Thoracic aorta (tissue), 2 donors: Measurements from ENCODE around the gene GABRA4. TPM values are rescaled to one million over a fixed set of nuclear protein-coding genes. Genes with fewer than 3 reads are reported as not detected.

Experiments
- ATAC-seq: fragments of 150-250 bp; one replicate; pipeline ENCODE4 v1.8.0; 2017; ENCODE audit warnings: low read depth; ENCODE audit not compliant: insufficient number of reproducible peaks, low FRiP score
- DNase-seq: peaks from one replicate; pipeline ENCODE4 v3.0.0-alpha.2; 2020; ENCODE audit warnings: low spot score
- H3K27ac ChIP-seq, 2 donors: fragments of 200-600 bp; sonication (generic); 1 replicate in 1 of 2; 2 replicates in 1 of 2; pipeline ENCODE4 v1.5.1; 2016; ENCODE audit warnings: mild to moderate bottlenecking in 2 of 2, moderate library complexity in 2 of 2
- H3K27me3 ChIP-seq: fragments of 200-600 bp; sonication (generic); replicated peaks from 2 replicates; pipeline ENCODE4 v1.6.0; 2016; ENCODE audit warnings: mild to moderate bottlenecking; ENCODE audit not compliant: insufficient read depth
- H3K36me3 ChIP-seq: fragments of 200-600 bp; sonication (generic); one replicate; pipeline ENCODE4 v1.5.1; 2016
- H3K4me1 ChIP-seq, 2 donors: fragments of 200-600 bp; sonication (generic); 1 replicate in 1 of 2; 2 replicates in 1 of 2; pipeline versions ENCODE4 v1.5.1 to v1.6.0; 2016; ENCODE audit warnings: low read depth in 2 of 2, mild to moderate bottlenecking in 1 of 2; ENCODE audit not compliant: control insufficient read depth in 1 of 2
- H3K4me3 ChIP-seq: fragments of 200-600 bp; sonication (generic); 2 replicates; pipeline ENCODE4 v1.5.1; 2016; ENCODE audit warnings: mild to moderate bottlenecking
- H3K9me3 ChIP-seq: fragments of 200-600 bp; sonication (generic); 2 replicates; pipeline ENCODE4 v1.5.1; 2016
- total RNA-seq, 2 donors: library from RNA; depleted of rRNA; stranded (reverse); fragments of >200 nt; gene quantifications; one replicate each; pipeline versions ENCODE4 v1.1.0 to v1.2.3, GENCODE V29; 2016
- TF ChIP-seq, protein P1 (sequence below): fragments of 200-600 bp; sonication (generic); IDR thresholded peaks from one replicate; pipeline ENCODE4 v1.5.1; 2019; ENCODE audit warnings: antibody characterized with exemption

The GABRA4 gene
- total RNA-seq, 2 donors from 2014 or later: 0.14 TPM; not detected in 1

GRCh38 chr4:47010912-47011446, 17.6 kb upstream of the GABRA4 start:
- DNase-seq (no peak), ATAC-seq (no peak)
- no peaks in the 10 kb centered on the region for H3K9me3 ChIP-seq
- TF ChIP-seq, protein P1, sequence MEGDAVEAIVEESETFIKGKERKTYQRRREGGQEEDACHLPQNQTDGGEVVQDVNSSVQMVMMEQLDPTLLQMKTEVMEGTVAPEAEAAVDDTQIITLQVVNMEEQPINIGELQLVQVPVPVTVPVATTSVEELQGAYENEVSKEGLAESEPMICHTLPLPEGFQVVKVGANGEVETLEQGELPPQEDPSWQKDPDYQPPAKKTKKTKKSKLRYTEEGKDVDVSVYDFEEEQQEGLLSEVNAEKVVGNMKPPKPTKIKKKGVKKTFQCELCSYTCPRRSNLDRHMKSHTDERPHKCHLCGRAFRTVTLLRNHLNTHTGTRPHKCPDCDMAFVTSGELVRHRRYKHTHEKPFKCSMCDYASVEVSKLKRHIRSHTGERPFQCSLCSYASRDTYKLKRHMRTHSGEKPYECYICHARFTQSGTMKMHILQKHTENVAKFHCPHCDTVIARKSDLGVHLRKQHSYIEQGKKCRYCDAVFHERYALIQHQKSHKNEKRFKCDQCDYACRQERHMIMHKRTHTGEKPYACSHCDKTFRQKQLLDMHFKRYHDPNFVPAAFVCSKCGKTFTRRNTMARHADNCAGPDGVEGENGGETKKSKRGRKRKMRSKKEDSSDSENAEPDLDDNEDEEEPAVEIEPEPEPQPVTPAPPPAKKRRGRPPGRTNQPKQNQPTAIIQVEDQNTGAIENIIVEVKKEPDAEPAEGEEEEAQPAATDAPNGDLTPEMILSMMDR: no peak
- H3K4me3 ChIP-seq: no peak overlapping the region
- no peaks in the 10 kb centered on the region for H3K36me3 ChIP-seq
- no peak overlapping the region for H3K27ac ChIP-seq
- no peaks in the 10 kb centered on the region for H3K4me1 ChIP-seq
- no peaks in the 10 kb centered on the region for H3K27me3 ChIP-seq

- no peaks in the 10 kb centered on the region for H3K36me3 ChIP-seq
- no peaks in the 10 kb centered on the region for H3K27me3 ChIP-seq
- TF ChIP-seq, protein P1: no peak
- no peak overlapping the region for H3K27ac ChIP-seq
- DNase-seq (no peak), ATAC-seq (no peak)
- no peak overlapping the region for H3K4me3 ChIP-seq
- H3K9me3 ChIP-seq: no peaks in the 10 kb centered on the region
- no peaks in the 10 kb centered on the region for H3K4me1 ChIP-seq
Measured at GRCh38 chr4:47010347-47010911, 17.0 kb upstream of the GABRA4 start.

- Histone ChIP-seq H3K36me3 (no peaks in the 10 kb centered on the region), H3K9me3 (no peaks in the 10 kb centered on the region), H3K27me3 (no peaks in the 10 kb centered on the region), H3K27ac (no peak overlapping the region), H3K4me1 (no peaks in the 10 kb centered on the region), H3K4me3 (no peak overlapping the region)
- ATAC-seq (no peak), DNase-seq (no peak)
- TF ChIP-seq, protein P1: no peak
Measured at GRCh38 chr4:47002580-47002979, 9.2 kb upstream of the GABRA4 start.

- no peaks in the 10 kb centered on the region for H3K27me3 ChIP-seq
- H3K9me3 ChIP-seq: no peaks in the 10 kb centered on the region
- TF ChIP-seq, protein P1: no peak
- no peak for ATAC-seq
- no peaks in the 10 kb centered on the region for H3K4me1 ChIP-seq
- no peak for DNase-seq
- no peak overlapping the region for H3K27ac ChIP-seq
- H3K36me3 ChIP-seq: no peaks in the 10 kb centered on the region
- no peak overlapping the region for H3K4me3 ChIP-seq
Measured at GRCh38 chr4:47000406-47000805, 7.0 kb upstream of the GABRA4 start.

DNA sequence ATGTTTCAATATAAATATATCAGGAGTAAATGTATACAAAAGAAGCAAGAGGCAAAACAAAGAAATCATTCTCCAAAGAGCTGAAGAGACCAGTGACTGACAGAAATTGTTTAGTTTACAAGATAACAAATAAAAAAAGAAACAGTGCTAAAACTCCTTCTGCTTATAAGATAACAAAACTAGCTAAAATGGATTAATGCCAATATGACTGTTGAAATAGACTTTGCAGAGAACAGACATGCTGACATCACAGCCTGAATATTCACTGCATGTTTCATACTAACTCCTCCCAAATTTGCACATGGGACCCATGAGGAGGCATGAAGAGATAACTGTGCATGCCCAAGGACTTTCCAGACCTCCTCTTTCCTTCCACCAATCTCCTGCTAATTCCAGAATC, 6.2 kb upstream of the GABRA4 start:
- H3K27me3 ChIP-seq: no peaks in the 10 kb centered on the region
- H3K27ac ChIP-seq: no peak overlapping the region
- no peaks in the 10 kb centered on the region for H3K9me3 ChIP-seq
- TF ChIP-seq, protein P1: no peak
- ATAC-seq: no peak
- no peak overlapping the region for H3K4me3 ChIP-seq
- DNase-seq: no peak
- no peaks in the 10 kb centered on the region for H3K36me3 ChIP-seq
- H3K4me1 ChIP-seq: no peaks in the 10 kb centered on the region
